HEK293T (cell line): Measurements from ENCODE around the gene NEUROD4.

Source experiments
- ARNT ChIP-seq: fragments of 450-650 bp; IDR thresholded peaks from 2 replicates; pipeline ENCODE4 v1.6.1; 2017; ENCODE audit warnings: mild to moderate bottlenecking
- BHLHE40 ChIP-seq: fragments of 450-650 bp; IDR thresholded peaks from 2 replicates; pipeline ENCODE4 v1.6.1; 2016; ENCODE audit warnings: mild to moderate bottlenecking, moderate library complexity, borderline replicate concordance
- CTBP1 ChIP-seq: fragments of 450-650 bp; IDR thresholded peaks from 2 replicates; pipeline ENCODE4 v1.6.1; 2016; ENCODE audit warnings: borderline replicate concordance
- ELF4 ChIP-seq: fragments of 450-650 bp; IDR thresholded peaks from 2 replicates; pipeline ENCODE4 v1.6.1; 2017; ENCODE audit warnings: antibody characterized with exemption
- FOXK2 ChIP-seq: fragments of 450-650 bp; IDR thresholded peaks from 2 replicates; pipeline ENCODE4 v1.6.1; 2016; ENCODE audit warnings: mild to moderate bottlenecking
- HDGF ChIP-seq: fragments of 450-650 bp; IDR thresholded peaks from 2 replicates; pipeline ENCODE4 v1.6.1; 2017; ENCODE audit warnings: antibody characterized with exemption, borderline replicate concordance
- NFRKB ChIP-seq: fragments of 450-650 bp; IDR thresholded peaks from 2 replicates; pipeline ENCODE4 v1.6.1; 2016; ENCODE audit warnings: mild to moderate bottlenecking, moderate library complexity
- SP1 ChIP-seq: fragments of 450-650 bp; IDR thresholded peaks from 2 replicates; pipeline ENCODE4 v1.6.1; 2017
- SUZ12 ChIP-seq: fragments of 450-650 bp; IDR thresholded peaks from 2 replicates; pipeline ENCODE4 v1.6.1; 2016; ENCODE audit warnings: mild to moderate bottlenecking
- TARDBP ChIP-seq: fragments of 450-650 bp; IDR thresholded peaks from 2 replicates; pipeline ENCODE4 v1.6.1; 2016
- ZNF384 ChIP-seq: fragments of 450-650 bp; IDR thresholded peaks from 2 replicates; pipeline ENCODE4 v1.6.1; 2016
- TF ChIP-seq, protein P1 (sequence below): fragments of 450-650 bp; IDR thresholded peaks from 2 replicates; pipeline ENCODE4 v1.6.1; 2016

- TF ChIP-seq NFRKB, result no peak
- TF ChIP-seq HDGF, result no peak
- TF ChIP-seq ZNF384, result no peak
- no peak for TF ChIP-seq SUZ12
- no peak for TF ChIP-seq ARNT
- no peak for TF ChIP-seq TARDBP
- TF ChIP-seq FOXK2, result no peak
- TF ChIP-seq, protein P1, sequence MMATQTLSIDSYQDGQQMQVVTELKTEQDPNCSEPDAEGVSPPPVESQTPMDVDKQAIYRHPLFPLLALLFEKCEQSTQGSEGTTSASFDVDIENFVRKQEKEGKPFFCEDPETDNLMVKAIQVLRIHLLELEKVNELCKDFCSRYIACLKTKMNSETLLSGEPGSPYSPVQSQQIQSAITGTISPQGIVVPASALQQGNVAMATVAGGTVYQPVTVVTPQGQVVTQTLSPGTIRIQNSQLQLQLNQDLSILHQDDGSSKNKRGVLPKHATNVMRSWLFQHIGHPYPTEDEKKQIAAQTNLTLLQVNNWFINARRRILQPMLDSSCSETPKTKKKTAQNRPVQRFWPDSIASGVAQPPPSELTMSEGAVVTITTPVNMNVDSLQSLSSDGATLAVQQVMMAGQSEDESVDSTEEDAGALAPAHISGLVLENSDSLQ, result no peak
- no peak for TF ChIP-seq SP1
- no peak for TF ChIP-seq ELF4
- no peak for TF ChIP-seq BHLHE40
- no peak for TF ChIP-seq CTBP1
Observed at GRCh38 chr12:55041345-55042055, 21.7 kb downstream of the NEUROD4 start.
